HG03565 (cell line): Measurements from ENCODE around the gene KRTAP19-1.
"Not testable (repeated sequence)": the region's sequence is repeated elsewhere in the genome, so short reads cannot be mapped to it uniquely, and the experiment has no call there.

Experiments
- ATAC-seq: cut with Tn5 transposase; IDR thresholded peaks from one replicate; pipeline ENCODE4 v1.9.1; 2021; ENCODE audit warnings: mild to moderate bottlenecking, moderate library complexity; ENCODE audit not compliant: unreplicated experiment

Gene KRTAP19-1

DNA sequence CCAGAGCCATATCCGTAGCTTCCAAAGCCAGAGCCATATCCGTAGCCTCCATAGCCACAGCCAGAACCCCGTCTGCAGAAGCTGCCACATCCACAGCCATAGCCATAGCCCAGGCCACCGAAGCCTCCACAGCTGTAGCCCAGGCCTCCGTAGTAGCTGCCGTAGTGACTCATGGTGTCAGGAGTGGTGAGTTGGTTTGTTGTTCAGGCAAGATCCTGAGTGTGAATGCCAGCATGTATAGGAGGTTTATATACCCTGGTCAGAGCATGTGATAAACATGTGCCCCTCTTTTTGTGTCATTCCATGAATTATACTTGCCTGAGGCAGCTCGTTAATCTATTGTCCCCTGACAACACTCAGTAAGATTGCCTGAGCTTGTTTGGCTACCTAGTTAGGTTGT lies at the start of gene KRTAP19-1:
Gene KRTAP19-1, minus strand, starts transcription at position 223 of the 400 bp plus-strand sequence. Its CDS starts 50 bp downstream, at position 173.
- no peak for ATAC-seq

DNA sequence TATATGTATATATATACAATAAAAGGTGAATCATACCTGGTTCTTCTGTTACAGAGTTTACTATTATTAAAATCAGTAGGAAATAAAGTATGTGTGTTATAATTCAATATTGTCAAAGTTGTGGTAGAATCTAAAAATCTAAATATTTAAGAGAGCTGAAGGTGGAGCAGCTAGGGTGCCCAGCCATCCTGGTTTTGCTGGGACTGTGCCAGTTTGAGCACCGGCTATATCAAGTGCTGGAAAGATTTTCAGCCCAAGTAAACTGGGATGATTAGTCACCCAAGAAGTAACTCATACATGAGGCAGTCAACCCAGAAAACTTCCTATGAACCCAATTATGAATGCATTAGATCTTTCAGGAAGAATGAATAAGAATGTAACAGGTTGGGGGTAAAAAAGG lies 38.7 kb upstream of the KRTAP19-1 start:
- no peak for ATAC-seq

DNA sequence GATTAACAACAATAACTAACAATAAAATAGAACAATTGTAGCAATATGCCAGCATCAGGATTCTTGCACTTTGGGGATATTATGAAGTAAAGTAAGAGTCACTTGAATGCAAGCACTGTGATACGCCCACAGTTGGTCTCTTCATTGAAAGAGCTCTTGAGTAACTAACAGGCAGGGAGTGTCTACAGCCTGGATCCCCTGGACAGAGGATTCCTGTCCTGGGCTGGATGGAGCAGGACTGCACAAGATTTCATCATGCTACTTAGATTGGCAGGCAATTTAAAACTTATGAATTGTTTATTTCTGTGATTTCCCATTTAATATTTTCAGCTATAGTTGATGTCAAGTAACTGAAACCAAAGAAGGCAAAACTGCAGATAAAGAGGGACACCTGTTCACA lies 35.5 kb upstream of the KRTAP19-1 start:
- ATAC-seq, result no peak

GRCh38 chr21:30505621-30506205 lies 25.5 kb upstream of the KRTAP19-1 start:
- ATAC-seq, result not testable (repeated sequence)

DNA sequence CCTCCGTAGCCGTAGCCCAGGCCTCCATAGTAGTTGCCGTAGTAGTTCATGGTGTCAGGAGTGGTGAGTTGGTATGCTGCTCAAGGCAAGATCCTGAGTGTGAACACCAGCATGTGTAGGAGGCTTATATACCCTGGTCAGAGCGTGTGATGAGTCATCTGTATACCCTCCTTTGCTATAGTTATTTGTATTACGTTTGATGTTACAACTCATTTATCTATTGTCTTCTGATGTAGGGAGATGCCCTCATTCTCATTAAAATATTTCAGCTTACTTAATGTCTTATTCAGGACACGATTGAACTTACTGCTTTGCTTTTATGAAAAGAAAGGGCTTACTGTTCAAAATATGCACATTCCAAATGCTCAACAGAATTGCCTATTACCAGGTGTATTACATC lies 21.9 kb upstream of the KRTAP19-1 start, which contains the start of gene KRTAP19-5:
Gene KRTAP19-5, minus strand, starts transcription at position 101 of the 400 bp plus-strand sequence. Its CDS starts 51 bp downstream, at position 50.
- ATAC-seq, result no peak

- ATAC-seq, result no peak
Observed at GRCh38 chr21:30497065-30497464, 16.9 kb upstream of the KRTAP19-1 start, which contains the start of gene KRTAP19-4. Gene KRTAP19-4, minus strand, starts transcription at chr21:30497165. Its CDS starts 55 bp downstream, at chr21:30497110.

DNA sequence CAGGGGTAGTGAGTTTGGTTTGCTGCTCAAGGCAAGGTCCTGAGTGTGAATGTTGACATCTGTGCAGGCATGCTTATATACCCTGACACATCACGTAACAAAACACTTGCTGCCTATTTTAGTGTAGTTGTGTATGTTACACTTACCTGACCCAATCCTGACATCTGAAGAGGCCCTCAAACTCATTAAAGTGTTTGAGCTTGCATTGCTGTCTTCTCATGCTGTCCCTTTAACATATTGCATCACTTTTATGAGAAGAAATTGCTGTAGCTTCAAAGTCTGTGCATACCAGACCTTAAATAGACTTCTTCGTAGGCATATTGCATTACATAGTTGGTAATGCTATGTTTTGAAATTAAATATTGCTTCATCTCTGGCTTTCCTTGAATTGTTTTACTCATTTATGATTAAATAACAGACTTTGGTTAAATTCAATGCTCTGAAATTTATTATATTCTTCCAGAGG lies 11.8 kb upstream of the KRTAP19-1 start, which contains the start of gene KRTAP19-3:
Gene KRTAP19-3, minus strand, starts transcription at position 51 of the 466 bp plus-strand sequence. CDS start 56 bp downstream, outside the sequence.
- ATAC-seq, result no peak

DNA sequence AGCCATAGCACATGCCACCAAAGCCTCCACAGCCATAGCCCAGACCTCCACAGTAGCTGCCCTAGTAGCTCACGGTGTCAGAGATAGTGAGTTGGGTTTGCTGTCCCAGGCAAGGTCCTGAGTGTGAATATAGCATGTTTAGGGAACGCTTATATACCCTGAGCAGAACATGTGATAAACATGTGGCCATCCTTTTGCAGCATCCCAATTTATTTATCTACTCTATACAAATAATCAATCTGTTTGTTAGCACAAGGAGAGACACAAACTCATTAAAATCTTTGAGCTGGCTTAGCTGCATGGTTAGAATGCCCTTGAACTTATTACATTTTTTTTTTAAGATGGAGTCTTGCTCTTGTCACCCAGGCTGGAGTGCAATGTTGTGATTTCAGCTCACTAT lies 7.2 kb upstream of the KRTAP19-1 start, which contains the start of gene KRTAP19-2:
Gene KRTAP19-2, minus strand, starts transcription at position 101 of the 400 bp plus-strand sequence. Its CDS starts 88 bp downstream, at position 13.
- no peak for ATAC-seq

DNA sequence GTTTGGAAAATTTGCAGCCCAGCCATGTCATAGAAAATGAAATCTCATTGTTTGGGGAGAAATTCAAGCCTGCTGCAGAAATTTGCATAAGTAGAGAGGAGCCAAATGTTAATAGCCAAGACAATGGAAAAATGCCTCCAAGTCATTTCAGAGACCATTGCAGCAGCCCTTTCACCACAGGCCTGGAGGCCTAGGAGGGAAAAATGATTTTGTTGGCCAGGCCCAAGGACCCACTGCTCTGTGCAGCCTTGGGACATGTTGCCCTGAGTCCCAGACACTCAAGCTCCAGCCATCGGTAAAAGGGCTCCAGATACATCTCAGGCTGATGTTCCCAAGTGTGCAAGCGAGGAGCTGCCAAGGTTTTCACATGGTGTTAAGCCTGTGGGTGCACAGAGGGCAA lies 6.0 kb upstream of the KRTAP19-1 start:
- ATAC-seq, result no peak

- ATAC-seq, result no peak
Observed at GRCh38 chr21:30482130-30482529, 2.0 kb upstream of the KRTAP19-1 start.

DNA sequence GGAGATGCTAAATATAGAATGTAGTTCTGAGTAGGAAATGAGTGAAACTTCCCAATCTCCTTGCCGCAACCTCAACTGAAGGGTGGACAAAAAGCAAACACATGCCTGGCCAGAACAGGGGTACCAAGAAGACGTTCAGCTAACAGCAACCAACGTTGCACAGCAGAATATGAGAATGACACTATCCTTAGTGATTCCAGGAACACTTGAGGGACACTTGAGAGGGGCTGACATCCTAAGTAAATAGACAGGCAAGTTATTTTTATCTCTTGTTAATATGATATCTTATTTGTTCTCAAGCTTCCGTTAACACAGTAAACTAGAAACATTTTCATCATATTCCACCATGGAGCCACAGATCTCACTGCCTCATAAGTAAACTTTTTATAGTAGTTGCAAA lies 908 bp downstream of the KRTAP19-1 start:
- ATAC-seq, result no peak

DNA sequence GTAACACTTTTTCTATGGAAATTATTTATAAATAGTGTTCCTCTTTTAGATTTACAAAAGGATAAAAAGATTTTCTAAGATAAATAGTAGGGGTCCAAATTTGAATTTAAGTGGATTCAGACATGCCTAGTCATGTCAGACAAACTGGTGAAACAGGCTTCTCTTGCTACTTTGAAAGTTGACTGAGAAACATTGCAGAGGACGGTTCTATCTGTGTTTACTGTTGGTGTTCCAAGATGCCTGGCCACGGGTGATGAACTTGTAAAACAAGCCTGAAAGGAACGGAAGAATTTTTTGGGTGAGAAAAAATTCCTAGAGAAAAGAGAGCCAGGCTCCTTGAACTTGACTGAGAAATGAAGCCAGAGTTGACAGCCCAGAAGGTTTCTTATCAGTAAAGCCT lies 2.2 kb downstream of the KRTAP19-1 start:
- ATAC-seq, result no peak

GRCh38 chr21:30468900-30469714 lies 11.1 kb downstream of the KRTAP19-1 start:
- ATAC-seq, result no peak

GRCh38 chr21:30463713-30464112 lies 16.5 kb downstream of the KRTAP19-1 start:
- ATAC-seq, result no peak

GRCh38 chr21:30448514-30448913 lies 31.7 kb downstream of the KRTAP19-1 start:
- no peak for ATAC-seq

GRCh38 chr21:30447056-30447455 lies 33.1 kb downstream of the KRTAP19-1 start:
- no peak for ATAC-seq

DNA sequence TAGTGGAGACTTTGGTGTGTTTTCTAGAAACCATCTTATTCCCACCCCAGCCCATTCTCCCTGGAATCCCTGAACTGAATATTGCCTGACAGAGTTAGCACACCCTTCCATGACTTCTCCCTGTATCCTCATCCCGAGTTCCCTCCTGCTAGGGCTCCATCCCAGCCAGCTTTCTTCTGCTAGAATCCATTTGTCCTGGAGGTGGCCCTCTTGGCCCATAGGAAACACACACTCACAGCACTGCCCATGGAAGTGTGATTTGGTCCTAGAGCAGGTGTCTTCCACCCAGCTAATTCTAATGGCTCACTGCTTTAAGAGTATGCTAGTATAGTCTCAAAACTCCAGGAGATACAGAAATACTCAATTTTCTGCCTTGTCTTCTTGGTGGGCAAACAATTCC lies 36.0 kb downstream of the KRTAP19-1 start:
- no peak for ATAC-seq

DNA sequence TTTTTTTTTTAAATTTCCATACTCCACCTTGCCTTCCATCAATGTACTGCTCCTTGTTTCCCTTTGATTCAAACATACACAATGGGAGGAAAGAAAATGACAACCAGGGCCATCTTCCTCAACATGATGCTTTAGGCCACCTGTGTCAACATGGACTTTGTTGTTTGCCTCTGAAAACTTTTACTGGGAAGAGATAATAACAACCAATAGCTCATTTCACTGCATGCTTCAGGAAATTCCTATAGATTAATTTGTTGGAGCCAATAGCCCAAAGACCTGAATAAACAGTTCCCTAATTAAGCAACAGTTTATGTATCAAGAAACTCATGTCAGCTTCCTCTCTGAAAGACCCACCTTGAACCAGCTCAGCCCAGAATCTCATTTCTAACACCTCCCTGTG lies 36.9 kb downstream of the KRTAP19-1 start:
- no peak for ATAC-seq

DNA sequence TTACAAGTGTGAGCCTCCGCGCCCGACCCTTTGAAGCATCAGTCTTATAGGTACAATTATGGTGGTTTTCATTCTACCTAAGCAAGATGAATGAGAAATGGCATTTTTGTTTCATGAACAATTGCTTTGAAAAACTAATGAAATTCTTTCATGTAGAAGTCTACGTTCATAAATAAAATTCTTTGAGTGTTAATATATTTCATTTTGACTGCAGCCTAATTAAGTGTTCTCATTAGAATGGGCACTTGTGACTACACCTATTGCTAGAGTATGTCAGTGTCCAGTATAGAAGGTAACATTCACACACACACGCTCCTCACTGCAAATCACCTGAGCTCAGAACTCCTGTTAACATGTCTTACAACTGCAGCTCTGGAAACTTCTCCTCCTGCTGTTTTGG lies 40.2 kb downstream of the KRTAP19-1 start, which contains the start of gene KRTAP15-1:
Gene KRTAP15-1, plus strand, starts transcription at position 301 of the 400 bp plus-strand sequence. Its CDS starts 53 bp downstream, at position 354.
- ATAC-seq, result no peak

DNA sequence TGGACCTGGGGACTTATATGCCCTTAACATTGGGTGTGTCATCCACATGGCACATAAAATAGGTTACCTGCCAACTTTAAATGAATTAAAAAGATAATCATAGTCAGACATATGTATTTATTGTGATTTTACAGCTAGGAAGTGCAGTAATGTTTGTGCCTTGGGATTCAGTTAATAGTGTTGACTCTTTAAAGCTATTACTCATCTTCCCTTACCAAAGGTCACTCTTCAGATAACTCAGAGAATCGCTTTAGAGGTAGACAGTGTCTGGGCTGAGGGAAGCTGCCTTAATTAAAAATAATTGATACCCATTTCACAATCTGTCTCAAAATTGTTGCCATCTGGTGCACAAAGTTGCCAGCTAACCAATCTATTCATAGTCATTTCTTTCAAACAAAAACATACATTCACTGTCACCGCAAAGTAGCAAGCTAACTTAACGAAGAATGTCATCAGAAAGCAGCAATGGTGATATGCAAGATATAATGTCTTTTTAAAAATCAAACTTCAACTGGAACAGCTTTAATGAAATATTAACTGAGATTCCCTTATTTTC lies 43.1 kb downstream of the KRTAP19-1 start:
- no peak for ATAC-seq

DNA sequence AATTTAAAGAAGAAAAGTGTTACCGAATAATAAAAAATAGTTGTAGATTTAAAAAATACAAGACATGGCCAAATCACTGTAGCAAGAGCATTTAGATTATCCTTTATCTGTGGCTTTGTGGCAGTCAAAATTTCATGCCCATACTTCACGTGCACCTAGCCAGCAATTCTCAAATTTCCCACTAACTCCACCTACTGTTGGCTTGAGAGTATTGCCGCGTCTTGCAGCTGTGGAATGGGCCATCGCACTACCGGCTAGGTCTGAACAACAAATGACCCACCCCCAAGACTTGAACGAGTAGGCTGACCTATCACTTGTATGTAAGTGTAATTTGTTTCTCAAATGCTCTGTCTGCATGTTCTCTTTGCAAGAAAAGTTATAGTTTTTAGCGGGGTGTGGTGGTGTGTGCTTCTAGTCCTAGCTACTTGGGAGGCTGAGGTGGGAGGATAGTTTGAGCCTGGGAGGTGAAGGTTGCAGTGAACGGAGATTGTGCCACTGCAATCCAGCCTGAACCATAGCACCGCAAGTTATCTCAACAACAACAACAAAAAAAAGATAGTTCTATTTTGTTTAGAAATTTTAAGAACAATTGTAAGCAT lies 46.0 kb downstream of the KRTAP19-1 start:
- no peak for ATAC-seq
